Measurements from ENCODE around the gene TMEM121B.

TMEM121B gene

DNA sequence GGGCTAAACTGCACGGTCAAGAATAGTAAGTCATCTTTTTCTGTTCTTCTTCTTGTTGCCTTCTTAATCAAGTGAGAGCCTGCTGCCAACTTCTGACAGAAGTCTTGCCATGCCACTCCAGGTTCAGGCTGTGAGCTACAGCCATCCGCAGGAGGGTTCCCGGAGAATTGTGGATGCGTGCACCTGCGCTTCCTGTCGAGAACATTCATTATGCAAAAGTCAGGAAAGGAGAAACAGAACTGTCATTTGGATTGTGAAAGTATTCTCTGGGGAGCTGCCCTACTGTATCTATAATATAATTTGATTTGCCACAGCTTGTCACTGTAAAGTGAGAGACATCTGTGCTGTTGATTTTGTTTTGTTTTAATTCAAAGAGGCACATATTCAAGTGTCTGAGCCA, 24.1 kb downstream of the TMEM121B start:
- no peak overlapping the region for H3K27ac ChIP-seq

DNA sequence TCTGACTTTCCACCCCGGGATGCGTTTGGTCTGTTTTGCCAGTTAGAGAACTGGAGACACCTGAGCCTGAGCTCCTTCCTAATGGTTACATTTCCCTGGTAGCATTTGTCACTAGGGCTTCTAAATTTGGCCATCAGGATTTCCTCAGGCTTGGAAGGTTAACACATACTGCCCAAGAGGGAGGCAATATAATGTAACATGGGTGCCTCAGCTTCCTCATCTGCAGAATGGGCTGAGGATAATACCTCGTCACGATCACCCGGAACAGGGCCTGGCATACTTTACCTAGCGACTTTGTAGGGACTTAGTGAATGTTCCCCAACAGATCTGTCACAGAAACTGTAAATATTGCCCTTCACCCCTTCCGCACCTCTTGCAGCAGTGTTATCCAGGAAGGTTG, 25.1 kb downstream of the TMEM121B start:
- TF ChIP-seq, protein P1, sequence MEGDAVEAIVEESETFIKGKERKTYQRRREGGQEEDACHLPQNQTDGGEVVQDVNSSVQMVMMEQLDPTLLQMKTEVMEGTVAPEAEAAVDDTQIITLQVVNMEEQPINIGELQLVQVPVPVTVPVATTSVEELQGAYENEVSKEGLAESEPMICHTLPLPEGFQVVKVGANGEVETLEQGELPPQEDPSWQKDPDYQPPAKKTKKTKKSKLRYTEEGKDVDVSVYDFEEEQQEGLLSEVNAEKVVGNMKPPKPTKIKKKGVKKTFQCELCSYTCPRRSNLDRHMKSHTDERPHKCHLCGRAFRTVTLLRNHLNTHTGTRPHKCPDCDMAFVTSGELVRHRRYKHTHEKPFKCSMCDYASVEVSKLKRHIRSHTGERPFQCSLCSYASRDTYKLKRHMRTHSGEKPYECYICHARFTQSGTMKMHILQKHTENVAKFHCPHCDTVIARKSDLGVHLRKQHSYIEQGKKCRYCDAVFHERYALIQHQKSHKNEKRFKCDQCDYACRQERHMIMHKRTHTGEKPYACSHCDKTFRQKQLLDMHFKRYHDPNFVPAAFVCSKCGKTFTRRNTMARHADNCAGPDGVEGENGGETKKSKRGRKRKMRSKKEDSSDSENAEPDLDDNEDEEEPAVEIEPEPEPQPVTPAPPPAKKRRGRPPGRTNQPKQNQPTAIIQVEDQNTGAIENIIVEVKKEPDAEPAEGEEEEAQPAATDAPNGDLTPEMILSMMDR (conservative IDR thresholded peaks at IDR 0.05), result no peak

More for the DNA sequence above, 24.1 kb downstream of the TMEM121B start:
- TF ChIP-seq, protein P1 (conservative IDR thresholded peaks at IDR 0.05), result no peak

DNA sequence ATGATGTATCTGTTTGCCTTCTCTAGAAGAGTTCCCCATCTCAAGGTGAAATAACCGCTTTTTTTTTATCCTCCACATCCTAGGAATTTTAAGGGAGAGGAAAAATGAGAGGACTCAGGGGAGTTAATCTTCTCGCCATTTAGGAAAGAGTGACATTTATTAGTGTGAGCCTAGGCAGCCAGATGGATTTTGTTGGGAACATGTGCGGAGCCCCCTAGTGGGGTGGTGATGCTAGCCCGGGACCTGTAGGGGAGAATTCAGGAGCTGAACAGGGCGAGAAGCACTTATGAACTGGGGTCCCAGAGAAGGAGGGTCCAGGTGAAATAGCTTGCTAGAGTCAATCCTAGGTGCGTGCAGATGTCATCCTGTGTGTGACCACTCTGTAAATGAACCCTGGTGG, 25.6 kb downstream of the TMEM121B start:
- TF ChIP-seq, protein P1 (conservative IDR thresholded peaks at IDR 0.05), result peak; percentile 49
- H3K27ac ChIP-seq, result no peak overlapping the region

More for the DNA sequence above, 25.1 kb downstream of the TMEM121B start:
- no peak overlapping the region for H3K27ac ChIP-seq

DNA sequence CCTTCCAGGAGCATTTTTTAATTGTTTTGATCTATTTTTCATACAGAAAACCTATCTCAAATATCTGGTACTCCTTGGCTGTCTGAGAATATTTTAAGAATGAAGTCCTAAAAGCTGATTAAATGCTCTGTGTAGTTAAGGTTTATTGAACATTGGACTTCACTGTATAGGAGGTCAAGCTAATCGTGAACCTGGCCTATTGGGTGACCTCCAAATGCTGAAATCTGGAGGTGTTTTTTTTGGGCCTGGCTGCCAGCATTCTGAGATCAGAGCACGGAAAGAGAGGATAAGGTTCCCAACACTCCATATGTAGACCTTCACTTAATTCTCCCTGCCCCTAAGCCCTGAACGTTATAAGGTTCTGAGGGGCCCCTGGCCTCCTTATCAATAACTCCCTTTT, 28.1 kb downstream of the TMEM121B start:
- no peak overlapping the region for H3K27ac ChIP-seq
- TF ChIP-seq, protein P1 (conservative IDR thresholded peaks at IDR 0.05), result no peak

DNA sequence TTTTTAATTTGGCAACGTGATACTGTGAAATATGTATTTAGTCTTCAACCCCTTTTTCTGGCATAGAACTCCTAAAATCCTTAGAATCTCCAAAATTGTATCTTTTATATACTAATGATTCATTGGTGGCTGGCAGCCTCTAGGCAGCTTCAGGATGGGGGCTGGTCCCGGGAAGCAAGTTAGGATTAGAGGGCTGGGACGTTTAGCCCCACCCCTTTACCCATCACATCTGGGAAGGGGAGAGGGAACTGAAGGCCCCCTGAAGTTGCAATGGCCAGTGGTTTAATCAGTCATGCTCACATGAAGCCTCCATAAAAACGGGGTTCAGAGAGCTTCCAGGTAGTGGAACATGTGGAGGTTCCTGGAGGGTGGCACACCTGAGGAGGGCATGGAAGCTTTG, 29.3 kb downstream of the TMEM121B start:
- TF ChIP-seq, protein P1 (conservative IDR thresholded peaks at IDR 0.05), result no peak
- H3K27ac ChIP-seq, result no peak overlapping the region

DNA sequence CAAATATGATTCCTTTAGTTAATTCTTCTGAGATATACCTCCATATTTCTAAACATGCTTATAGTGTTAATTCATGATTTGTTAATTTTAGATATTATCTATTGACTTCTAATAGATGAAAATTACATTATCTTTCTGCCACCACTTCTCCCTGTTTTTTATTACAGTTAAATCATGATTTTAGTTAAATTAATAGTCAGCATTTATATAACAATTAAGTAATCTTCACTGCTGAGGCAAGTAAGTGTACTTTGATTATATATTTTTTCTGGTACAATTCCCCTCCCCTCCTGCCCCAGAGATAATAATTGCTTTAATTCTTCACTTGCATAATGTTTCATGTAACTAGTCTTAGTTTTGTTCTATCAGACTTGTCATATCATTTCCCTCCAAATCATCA, 30.6 kb downstream of the TMEM121B start:
- TF ChIP-seq, protein P1 (conservative IDR thresholded peaks at IDR 0.05), result no peak
- H3K27ac ChIP-seq, result no peak overlapping the region

DNA sequence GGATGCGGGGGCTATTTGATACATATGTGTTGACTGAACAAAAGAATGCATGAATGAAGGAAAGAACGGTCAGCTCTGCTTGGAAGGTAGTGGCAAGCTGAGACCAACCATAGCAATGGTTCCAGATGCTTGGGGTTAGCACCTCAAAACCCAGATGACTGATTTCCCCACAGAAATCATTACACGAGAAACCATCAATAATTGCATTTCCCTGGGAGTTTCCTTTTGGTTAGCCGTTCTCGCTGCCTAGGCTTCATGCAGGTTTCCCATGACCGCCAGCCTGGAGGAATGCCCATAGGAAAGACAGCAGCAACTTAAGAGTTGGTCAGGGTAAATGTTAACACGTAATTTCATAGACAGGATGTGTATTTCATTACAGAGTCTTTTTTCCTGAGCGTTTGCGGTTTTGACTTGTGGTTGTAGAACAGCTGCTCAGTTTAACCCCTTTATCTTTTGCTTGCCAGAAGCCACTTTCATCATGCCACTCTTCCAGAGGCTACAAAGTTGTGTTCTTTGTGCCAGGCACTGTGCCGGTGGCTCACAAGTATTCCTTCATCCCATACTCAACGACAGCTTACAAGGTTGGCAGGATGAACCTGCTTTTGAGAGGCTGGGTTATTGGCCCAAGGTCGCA, 33.5 kb downstream of the TMEM121B start:
- TF ChIP-seq, protein P1 (conservative IDR thresholded peaks at IDR 0.05), result no peak
- no peak overlapping the region for H3K27ac ChIP-seq

All from VCaP (cell line).